MCF 10A (cell line): ENCODE results near the gene ZBTB7A. TPM values are rescaled to one million over a fixed set of nuclear protein-coding genes. Genes with fewer than 3 reads are reported as not detected.

Experiments used
- BruUV-seq: library from RNA; stranded (reverse); fragments of 400-500 nt; replicated peaks from 2 replicates; lab custom pipeline; 2021; lab: Mats Ljungman, UMichigan
- CTCF ChIA-PET: fragments of 300-600 bp; sonication (Branson Sonifier 250); formaldehyde crosslinking; extraction: SDS; loops from one replicate; lab custom pipeline; 2021; ENCODE audit warnings: antibody characterized with exemption, inconsistent platforms; lab: Yijun Ruan, JAX
- POLR2A ChIA-PET: fragments of 300-600, 350-650 bp; sonication (Branson Sonifier 250); formaldehyde crosslinking; extraction: SDS; loops from one replicate; lab custom pipeline; 2020; ENCODE audit warnings: antibody characterized with exemption, inconsistent platforms; lab: Yijun Ruan, JAX
- DNase-seq: peaks from one replicate; pipeline ENCODE4 v3.0.0-alpha.2; 2018; ENCODE audit not compliant: unreplicated experiment
- H3K27ac Mint-ChIP-seq: one replicate; pipeline ENCODE4 v1.8.0; 2022; ENCODE audit warnings: mild to moderate bottlenecking, low read depth, mixed read lengths; ENCODE audit not compliant: unreplicated experiment
- H3K27me3 Mint-ChIP-seq: one replicate; pipeline ENCODE4 v1.8.0; 2022; ENCODE audit warnings: mixed read lengths; ENCODE audit not compliant: insufficient read depth, unreplicated experiment
- H3K36me3 Mint-ChIP-seq: one replicate; pipeline ENCODE4 v1.8.0; 2022; ENCODE audit warnings: mild to moderate bottlenecking, moderate library complexity, mixed read lengths; ENCODE audit not compliant: insufficient read depth, unreplicated experiment
- H3K4me1 Mint-ChIP-seq: one replicate; pipeline ENCODE4 v1.8.0; 2022; ENCODE audit warnings: mixed read lengths; ENCODE audit not compliant: insufficient read depth, unreplicated experiment
- H3K4me3 Mint-ChIP-seq: one replicate; pipeline ENCODE4 v1.8.0; 2022; ENCODE audit warnings: mild to moderate bottlenecking, moderate library complexity, mixed read lengths; ENCODE audit not compliant: unreplicated experiment
- H3K9me3 Mint-ChIP-seq: one replicate; pipeline ENCODE4 v1.8.0; 2022; ENCODE audit warnings: mixed read lengths; ENCODE audit not compliant: unreplicated experiment
- intact Hi-C: fragments of 100-400 bp; cut with micrococcal nuclease; formaldehyde crosslinking; loops from 2 replicates; pipeline ENCODE4 v1.14.1; 2022
- total RNA-seq: library from RNA; stranded (reverse); gene quantifications from 2 replicates; pipeline ENCODE4 v1.2.3, GENCODE V29; 2022
- TF ChIP-seq, protein P1 (sequence below): fragments of 200-600 bp; IDR thresholded peaks from one replicate; pipeline ENCODE4 v1.8.0; 2022; ENCODE audit warnings: antibody characterized with exemption, mild to moderate bottlenecking; ENCODE audit not compliant: unreplicated experiment

The ZBTB7A gene
- total RNA-seq, 1 experiment from 2014 or later, result 35.1 TPM

- no TSS peak for BruUV-seq
- intact Hi-C loops, result loop anchor here (1.0 to 5.0 kb wide), 2 partner anchors 10 to 44 kb away; partner anchors contain the start of gene PIAS4
- TF ChIP-seq, protein P1, sequence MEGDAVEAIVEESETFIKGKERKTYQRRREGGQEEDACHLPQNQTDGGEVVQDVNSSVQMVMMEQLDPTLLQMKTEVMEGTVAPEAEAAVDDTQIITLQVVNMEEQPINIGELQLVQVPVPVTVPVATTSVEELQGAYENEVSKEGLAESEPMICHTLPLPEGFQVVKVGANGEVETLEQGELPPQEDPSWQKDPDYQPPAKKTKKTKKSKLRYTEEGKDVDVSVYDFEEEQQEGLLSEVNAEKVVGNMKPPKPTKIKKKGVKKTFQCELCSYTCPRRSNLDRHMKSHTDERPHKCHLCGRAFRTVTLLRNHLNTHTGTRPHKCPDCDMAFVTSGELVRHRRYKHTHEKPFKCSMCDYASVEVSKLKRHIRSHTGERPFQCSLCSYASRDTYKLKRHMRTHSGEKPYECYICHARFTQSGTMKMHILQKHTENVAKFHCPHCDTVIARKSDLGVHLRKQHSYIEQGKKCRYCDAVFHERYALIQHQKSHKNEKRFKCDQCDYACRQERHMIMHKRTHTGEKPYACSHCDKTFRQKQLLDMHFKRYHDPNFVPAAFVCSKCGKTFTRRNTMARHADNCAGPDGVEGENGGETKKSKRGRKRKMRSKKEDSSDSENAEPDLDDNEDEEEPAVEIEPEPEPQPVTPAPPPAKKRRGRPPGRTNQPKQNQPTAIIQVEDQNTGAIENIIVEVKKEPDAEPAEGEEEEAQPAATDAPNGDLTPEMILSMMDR, result no peak
- Mint-ChIP-seq H3K36me3 (peaks cover 89% of the 10 kb centered on the region), H3K4me1 (peaks cover 34% of the 10 kb centered on the region), H3K4me3 (peak overlapping the region; percentile 56), H3K27me3 (no peaks in the 10 kb centered on the region), H3K27ac (peak overlapping the region; percentile 78), H3K9me3 (no peaks in the 10 kb centered on the region)
- POLR2A ChIA-PET, result interaction anchor here (0.8 to 1.1 kb wide), 7 partner anchors 10 to 66 kb away, joined by 3 to 5 read pairs (median 4); partner anchors contain the start of gene EEF2
- CTCF ChIA-PET, result interaction anchor here (0.6 to 1.2 kb wide), 2 partner anchors 216 to 416 kb away, joined by 3 to 5 read pairs; no protein-coding TSS in a partner anchor
- peak; percentile 95 for DNase-seq
Observed at GRCh38 chr19:4051175-4052101, 15.3 kb downstream of the ZBTB7A start.

DNA sequence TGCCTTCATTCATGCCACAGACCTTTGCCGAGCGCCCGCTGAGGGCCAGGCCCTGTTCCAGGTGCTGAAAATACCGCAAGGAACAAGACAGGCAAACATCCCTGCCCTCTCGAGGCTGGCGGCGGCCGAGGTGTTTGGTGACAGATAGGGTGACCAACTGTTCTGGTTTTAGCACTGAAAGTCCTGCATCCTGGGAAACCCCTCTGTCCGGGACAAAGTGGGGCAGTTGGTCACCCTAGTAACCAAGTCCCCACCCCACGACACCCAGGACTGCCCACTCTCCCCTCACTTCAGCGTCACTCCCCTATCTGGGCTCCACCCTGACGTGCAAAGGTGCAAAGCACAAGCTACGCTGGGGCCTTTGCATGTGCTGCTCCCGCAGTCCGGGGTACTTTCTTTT, 17.3 kb downstream of the ZBTB7A start:
- intact Hi-C loops, result no loop called here
- no TSS peak for BruUV-seq
- Mint-ChIP-seq H3K36me3 (peaks cover 93% of the 10 kb centered on the region), H3K27ac (no peak overlapping the region), H3K4me1 (peaks cover 34% of the 10 kb centered on the region), H3K9me3 (no peaks in the 10 kb centered on the region), H3K27me3 (no peaks in the 10 kb centered on the region), H3K4me3 (no peak overlapping the region)
- TF ChIP-seq, protein P1, result no peak
- ChIA-PET CTCF (interaction anchor here (0.6 kb wide), 1 partner anchor 295 kb away, joined by 3 read pairs; no protein-coding TSS in a partner anchor), POLR2A (interaction anchor here (0.7 to 1.2 kb wide), 2 partner anchors 64 to 159 kb away, joined by 3 to 4 read pairs; partner anchors contain the start of gene EEF2)
- no peak for DNase-seq

GRCh38 chr19:4046946-4047683, 19.6 kb downstream of the ZBTB7A start:
- H3K4me3 Mint-ChIP-seq, result no peak overlapping the region
- TF ChIP-seq, protein P1, result no peak
- CTCF ChIA-PET, result no interaction called here
- peaks cover 75% of the 10 kb centered on the region for H3K36me3 Mint-ChIP-seq
- no peaks in the 10 kb centered on the region for H3K27me3 Mint-ChIP-seq
- POLR2A ChIA-PET, result no interaction called here
- DNase-seq, result no peak
- H3K4me1 Mint-ChIP-seq, result peaks cover 18% of the 10 kb centered on the region
- no TSS peak for BruUV-seq
- intact Hi-C loops, result no loop called here
- no peaks in the 10 kb centered on the region for H3K9me3 Mint-ChIP-seq
- no peak overlapping the region for H3K27ac Mint-ChIP-seq

DNA sequence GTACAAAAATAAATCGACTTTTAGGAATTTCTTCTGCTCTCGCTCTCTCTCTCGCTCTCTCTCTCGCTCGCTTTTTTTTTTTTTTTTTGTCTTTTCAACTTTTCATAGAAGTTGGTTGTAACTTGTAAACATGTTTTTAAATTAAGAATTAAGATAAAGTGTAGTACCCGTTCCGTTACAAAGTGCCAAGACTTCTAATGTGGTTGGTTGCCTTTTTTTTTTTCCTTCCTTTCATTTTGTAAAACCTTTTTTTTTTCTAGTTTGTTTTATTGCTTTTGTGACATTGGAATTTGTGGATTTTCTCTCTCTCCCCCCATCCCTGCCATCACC, 20.4 kb downstream of the ZBTB7A start:
- CTCF ChIA-PET, result no interaction called here
- H3K36me3 Mint-ChIP-seq, result peaks cover 75% of the 10 kb centered on the region
- TF ChIP-seq, protein P1, result no peak

More for the DNA sequence above, 20.4 kb downstream of the ZBTB7A start:
- Mint-ChIP-seq H3K27me3 (no peaks in the 10 kb centered on the region), H3K4me1 (peaks cover 11% of the 10 kb centered on the region), H3K27ac (no peak overlapping the region), H3K4me3 (no peak overlapping the region), H3K9me3 (no peaks in the 10 kb centered on the region)
- no TSS peak for BruUV-seq
- DNase-seq, result no peak
- intact Hi-C loops, result no loop called here
- POLR2A ChIA-PET, result no interaction called here
